GM21423 (cell line): Measurements from ENCODE around the gene HSF4.

ENCODE experiments used
- ATAC-seq: cut with Tn5 transposase; IDR thresholded peaks from one replicate; pipeline ENCODE4 v1.9.1; 2021; ENCODE audit warnings: mild to moderate bottlenecking, moderate library complexity; ENCODE audit not compliant: unreplicated experiment

HSF4 gene

GRCh38 chr16:67166110-67166547 lies 1.6 kb downstream of the HSF4 start:
- ATAC-seq = no peak

- ATAC-seq = no peak
Observed at GRCh38 chr16:67166598-67167168, 2.1 kb downstream of the HSF4 start.

- no peak for ATAC-seq
Observed at GRCh38 chr16:67167588-67167987, 3.0 kb downstream of the HSF4 start.

GRCh38 chr16:67169011-67169451 lies 4.5 kb downstream of the HSF4 start:
- no peak for ATAC-seq

GRCh38 chr16:67169642-67170167 lies 5.2 kb downstream of the HSF4 start:
- no peak for ATAC-seq

- ATAC-seq = peak; percentile 40
Observed at GRCh38 chr16:67170168-67170948, 5.8 kb downstream of the HSF4 start, which contains the start of gene NOL3. Gene NOL3 (plus strand): TSS chr16:67170538.

- ATAC-seq = no peak
Observed at GRCh38 chr16:67170949-67171649, 6.6 kb downstream of the HSF4 start.

GRCh38 chr16:67173323-67173722 lies 8.8 kb downstream of the HSF4 start:
- no peak for ATAC-seq

- ATAC-seq = peak; percentile 35
Observed at GRCh38 chr16:67173808-67174705, 9.5 kb downstream of the HSF4 start.

- ATAC-seq = no peak
Observed at GRCh38 chr16:67174706-67175231, 10.2 kb downstream of the HSF4 start.

- ATAC-seq = no peak
Observed at GRCh38 chr16:67176662-67177061, 12.1 kb downstream of the HSF4 start.

GRCh38 chr16:67177743-67178699 lies 13.5 kb downstream of the HSF4 start:
- no peak for ATAC-seq

- ATAC-seq = no peak
Observed at GRCh38 chr16:67179421-67180080, 15.0 kb downstream of the HSF4 start.

GRCh38 chr16:67180166-67180565 lies 15.6 kb downstream of the HSF4 start:
- ATAC-seq = no peak

GRCh38 chr16:67181346-67181745 lies 16.8 kb downstream of the HSF4 start:
- no peak for ATAC-seq

- ATAC-seq = no peak
Observed at GRCh38 chr16:67182288-67182687, 17.7 kb downstream of the HSF4 start.

- no peak for ATAC-seq
Observed at GRCh38 chr16:67183284-67183626, 18.7 kb downstream of the HSF4 start.

GRCh38 chr16:67183627-67184452 lies 19.3 kb downstream of the HSF4 start, which contains the start of gene MATCAP1:
Gene MATCAP1 (minus strand): TSS chr16:67183963. CDS start chr16:67180610, 3,353 bp downstream.
- peak; percentile 92 for ATAC-seq
